ENCODE results near the gene CACNA2D1.
"Not testable (repeated sequence)": the region's sequence is repeated elsewhere in the genome, so short reads cannot be mapped to it uniquely, and the experiment has no call there.

Gene CACNA2D1

GRCh38 chr7:82389876-82390275, 53.7 kb downstream of the CACNA2D1 start:
- H2BK15ac ChIP-seq (ENCODE audit: low read length), result no peak overlapping the region
- no peak overlapping the region for H3K27ac ChIP-seq (replicated peaks; ENCODE audit: low read length)
- H3K18ac ChIP-seq (ENCODE audit: low read length), result no peak overlapping the region
- H2BK12ac ChIP-seq (ENCODE audit: low read length), result no peak overlapping the region
- H4K8ac ChIP-seq (ENCODE audit: low read depth, low read length), result no peak overlapping the region
- no peak overlapping the region for H2AK5ac ChIP-seq (ENCODE audit: low read depth, low read length)
- H3K36me3 ChIP-seq (replicated peaks in 1 of 2; ENCODE audit: control insufficient read depth in 2 of 2, insufficient read depth in 2 of 2, low read length in 2 of 2), result no peaks in the 10 kb centered on the region
- peaks cover 2 to 21% of the 10 kb centered on the region in 2 donors for H3K9me3 ChIP-seq (replicated peaks in 1 of 2; ENCODE audit: control insufficient read depth in 2 of 2, insufficient read depth in 1 of 2, low read depth in 1 of 2, low read length in 2 of 2)
- H3K4me3 ChIP-seq (ENCODE audit: low read length in 2 of 2), result no peak overlapping the region
- H2AFZ ChIP-seq (ENCODE audit: low read length), result no peak overlapping the region
- no peak overlapping the region for H2BK120ac ChIP-seq (ENCODE audit: low read depth, low read length)
- no peak overlapping the region for H3K9ac ChIP-seq (ENCODE audit: low read depth, low read length, poor library complexity)
- no CpG with 5 or more reads among the region's 3 CpGs for WGBS, 2 donors (ENCODE audit: extremely low coverage in 2 of 2, insufficient read length in 2 of 2, insufficient replicate concordance in 1 of 2)
- no peak for DNase-seq (ENCODE audit: low spot score)
- no peak overlapping the region for H3K4ac ChIP-seq (ENCODE audit: low read length)
- no peaks in the 10 kb centered on the region for H3K79me1 ChIP-seq (ENCODE audit: low read depth, low read length)
- no peak overlapping the region for H3K14ac ChIP-seq (ENCODE audit: low read length)
- no peak overlapping the region for H4K91ac ChIP-seq (ENCODE audit: low read depth, low read length, poor library complexity)
- H3K27me3 ChIP-seq (ENCODE audit: control insufficient read depth in 3 of 3, insufficient read depth in 3 of 3, low read depth in 1 of 3, low read length in 3 of 3), result peaks cover 0 to 93% (median 0%) of the 10 kb centered on the region in 3 experiments
- peaks cover 0 to 5% of the 10 kb centered on the region in 2 donors for H3K4me1 ChIP-seq (ENCODE audit: control insufficient read depth in 2 of 2, insufficient read depth in 1 of 2, low read depth in 1 of 2, low read length in 2 of 2)
- no peak overlapping the region for H3K4me2 ChIP-seq (ENCODE audit: insufficient read depth, low read length, poor library complexity, severe bottlenecking)
- H3K23ac ChIP-seq (ENCODE audit: low read depth, low read length, poor library complexity), result no peak overlapping the region
- H2BK5ac ChIP-seq (ENCODE audit: low read length), result no peak overlapping the region

GRCh38 chr7:82388138-82388537, 55.4 kb downstream of the CACNA2D1 start:
- Histone ChIP-seq H3K4ac (ENCODE audit: low read length) (no peak overlapping the region), H3K4me2 (ENCODE audit: insufficient read depth, low read length, poor library complexity, severe bottlenecking) (no peak overlapping the region), H2BK12ac (ENCODE audit: low read length) (no peak overlapping the region), H2AK5ac (ENCODE audit: low read depth, low read length) (no peak overlapping the region), H3K79me1 (ENCODE audit: low read depth, low read length) (no peaks in the 10 kb centered on the region), H3K9me3 (replicated peaks in 1 of 2; ENCODE audit: control insufficient read depth in 2 of 2, insufficient read depth in 1 of 2, low read depth in 1 of 2, low read length in 2 of 2) (peaks cover 2 to 21% of the 10 kb centered on the region in 2 donors), H2AFZ (ENCODE audit: low read length) (no peak overlapping the region), H2BK15ac (ENCODE audit: low read length) (no peak overlapping the region), H3K36me3 (replicated peaks in 1 of 2; ENCODE audit: control insufficient read depth in 2 of 2, insufficient read depth in 2 of 2, low read length in 2 of 2) (no peaks in the 10 kb centered on the region), H2BK5ac (ENCODE audit: low read length) (no peak overlapping the region), H3K27me3 (ENCODE audit: control insufficient read depth in 3 of 3, insufficient read depth in 3 of 3, low read depth in 1 of 3, low read length in 3 of 3) (peaks cover 0 to 93% (median 0%) of the 10 kb centered on the region in 3 experiments), H3K9ac (ENCODE audit: low read depth, low read length, poor library complexity) (no peak overlapping the region), H2BK120ac (ENCODE audit: low read depth, low read length) (no peak overlapping the region), H3K4me1 (ENCODE audit: control insufficient read depth in 2 of 2, insufficient read depth in 1 of 2, low read depth in 1 of 2, low read length in 2 of 2) (peaks cover 0 to 8% of the 10 kb centered on the region in 2 donors), H3K27ac (replicated peaks; ENCODE audit: low read length) (no peak overlapping the region), H3K4me3 (ENCODE audit: low read length in 2 of 2) (no peak overlapping the region), H3K23ac (ENCODE audit: low read depth, low read length, poor library complexity) (no peak overlapping the region), H3K14ac (ENCODE audit: low read length) (no peak overlapping the region), H4K8ac (ENCODE audit: low read depth, low read length) (no peak overlapping the region), H3K18ac (ENCODE audit: low read length) (no peak overlapping the region), H4K91ac (ENCODE audit: low read depth, low read length, poor library complexity) (no peak overlapping the region)
- DNase-seq (ENCODE audit: low spot score), result no peak
- no CpG with 5 or more reads among the region's 2 CpGs for WGBS, 2 donors (ENCODE audit: extremely low coverage in 2 of 2, insufficient read length in 2 of 2, insufficient replicate concordance in 1 of 2)

GRCh38 chr7:82386571-82386970, 57.0 kb downstream of the CACNA2D1 start:
- H3K4me1 ChIP-seq (ENCODE audit: control insufficient read depth in 2 of 2, insufficient read depth in 1 of 2, low read depth in 1 of 2, low read length in 2 of 2); H3K14ac ChIP-seq (ENCODE audit: low read length); DNase-seq (ENCODE audit: low spot score); H3K18ac ChIP-seq (ENCODE audit: low read length); H4K8ac ChIP-seq (ENCODE audit: low read depth, low read length); H3K27ac ChIP-seq (replicated peaks; ENCODE audit: low read length); H3K4me2 ChIP-seq (ENCODE audit: insufficient read depth, low read length, poor library complexity, severe bottlenecking); H3K9ac ChIP-seq (ENCODE audit: low read depth, low read length, poor library complexity); H3K9me3 ChIP-seq (replicated peaks in 1 of 2; ENCODE audit: control insufficient read depth in 2 of 2, insufficient read depth in 1 of 2, low read depth in 1 of 2, low read length in 2 of 2); H3K79me1 ChIP-seq (ENCODE audit: low read depth, low read length); H3K36me3 ChIP-seq (replicated peaks in 1 of 2; ENCODE audit: control insufficient read depth in 2 of 2, insufficient read depth in 2 of 2, low read length in 2 of 2); H3K23ac ChIP-seq (ENCODE audit: low read depth, low read length, poor library complexity); H2BK15ac ChIP-seq (ENCODE audit: low read length); H2BK5ac ChIP-seq (ENCODE audit: low read length); H4K91ac ChIP-seq (ENCODE audit: low read depth, low read length, poor library complexity); H3K4me3 ChIP-seq (ENCODE audit: low read length in 2 of 2); H2AFZ ChIP-seq (ENCODE audit: low read length); H2BK120ac ChIP-seq (ENCODE audit: low read depth, low read length); H3K4ac ChIP-seq (ENCODE audit: low read length); H2AK5ac ChIP-seq (ENCODE audit: low read depth, low read length); H2BK12ac ChIP-seq (ENCODE audit: low read length): not testable (repeated sequence)
- WGBS, 2 donors (ENCODE audit: extremely low coverage in 2 of 2, insufficient read length in 2 of 2, insufficient replicate concordance in 1 of 2), result no CpG with 5 or more reads among the region's 6 CpGs
- peaks cover 0 to 85% (median 0%) of the 10 kb centered on the region in 3 experiments for H3K27me3 ChIP-seq (ENCODE audit: control insufficient read depth in 3 of 3, insufficient read depth in 3 of 3, low read depth in 1 of 3, low read length in 3 of 3)

- Histone ChIP-seq H3K27me3 (ENCODE audit: control insufficient read depth in 3 of 3, insufficient read depth in 3 of 3, low read depth in 1 of 3, low read length in 3 of 3) (peaks cover 0 to 78% (median 0%) of the 10 kb centered on the region in 3 experiments), H2AK5ac (ENCODE audit: low read depth, low read length) (no peak overlapping the region)
Measured at GRCh38 chr7:82384779-82385178, 58.8 kb downstream of the CACNA2D1 start.

More at GRCh38 chr7:82384779-82385178, 58.8 kb downstream of the CACNA2D1 start:
- Histone ChIP-seq H3K4me1 (ENCODE audit: control insufficient read depth in 2 of 2, insufficient read depth in 1 of 2, low read depth in 1 of 2, low read length in 2 of 2) (peaks cover 2 to 6% of the 10 kb centered on the region in 2 donors), H2AFZ (ENCODE audit: low read length) (no peak overlapping the region), H3K9me3 (replicated peaks in 1 of 2; ENCODE audit: control insufficient read depth in 2 of 2, insufficient read depth in 1 of 2, low read depth in 1 of 2, low read length in 2 of 2) (peaks cover 0 to 2% of the 10 kb centered on the region in 2 donors), H2BK5ac (ENCODE audit: low read length) (no peak overlapping the region), H3K4me2 (ENCODE audit: insufficient read depth, low read length, poor library complexity, severe bottlenecking) (no peak overlapping the region), H2BK120ac (ENCODE audit: low read depth, low read length) (no peak overlapping the region), H3K4me3 (ENCODE audit: low read length in 2 of 2) (no peak overlapping the region), H3K14ac (ENCODE audit: low read length) (no peak overlapping the region), H3K79me1 (ENCODE audit: low read depth, low read length) (no peaks in the 10 kb centered on the region), H2BK15ac (ENCODE audit: low read length) (no peak overlapping the region), H3K23ac (ENCODE audit: low read depth, low read length, poor library complexity) (no peak overlapping the region), H2BK12ac (ENCODE audit: low read length) (no peak overlapping the region), H3K9ac (ENCODE audit: low read depth, low read length, poor library complexity) (no peak overlapping the region), H3K18ac (ENCODE audit: low read length) (no peak overlapping the region), H3K4ac (ENCODE audit: low read length) (no peak overlapping the region), H4K91ac (ENCODE audit: low read depth, low read length, poor library complexity) (no peak overlapping the region), H3K36me3 (replicated peaks in 1 of 2; ENCODE audit: control insufficient read depth in 2 of 2, insufficient read depth in 2 of 2, low read length in 2 of 2) (no peaks in the 10 kb centered on the region), H4K8ac (ENCODE audit: low read depth, low read length) (no peak overlapping the region), H3K27ac (replicated peaks; ENCODE audit: low read length) (no peak overlapping the region)
- WGBS, 2 donors (ENCODE audit: extremely low coverage in 2 of 2, insufficient read length in 2 of 2, insufficient replicate concordance in 1 of 2), result no CpG with 5 or more reads among the region's 2 CpGs
- DNase-seq (ENCODE audit: low spot score), result no peak
